IMR-90 (cell line): ENCODE results near the gene SHISA2.

ENCODE experiments used
- MXI1 ChIP-seq: IDR thresholded peaks from 2 replicates; pipeline ENCODE4 v1.6.1; 2012; ENCODE audit warnings: low read depth, mild to moderate bottlenecking, low read length, moderate library complexity, borderline replicate concordance
- POLR2A ChIP-seq: IDR thresholded peaks from 2 replicates; pipeline ENCODE4 v1.6.1; 2012; ENCODE audit warnings: mild to moderate bottlenecking, low read depth, low read length
- RCOR1 ChIP-seq: IDR thresholded peaks from 2 replicates; pipeline ENCODE4 v1.6.1; 2012; ENCODE audit warnings: mild to moderate bottlenecking, low read length, improper control_type of control experiment; ENCODE audit not compliant: insufficient replicate concordance
- TF ChIP-seq, protein P1 (sequence below): conservative IDR thresholded peaks from 2 replicates; pipeline ENCODE4 v1.5.1; 2012; ENCODE audit warnings: mild to moderate bottlenecking, low read depth, low read length, improper control_type of control experiment

DNA sequence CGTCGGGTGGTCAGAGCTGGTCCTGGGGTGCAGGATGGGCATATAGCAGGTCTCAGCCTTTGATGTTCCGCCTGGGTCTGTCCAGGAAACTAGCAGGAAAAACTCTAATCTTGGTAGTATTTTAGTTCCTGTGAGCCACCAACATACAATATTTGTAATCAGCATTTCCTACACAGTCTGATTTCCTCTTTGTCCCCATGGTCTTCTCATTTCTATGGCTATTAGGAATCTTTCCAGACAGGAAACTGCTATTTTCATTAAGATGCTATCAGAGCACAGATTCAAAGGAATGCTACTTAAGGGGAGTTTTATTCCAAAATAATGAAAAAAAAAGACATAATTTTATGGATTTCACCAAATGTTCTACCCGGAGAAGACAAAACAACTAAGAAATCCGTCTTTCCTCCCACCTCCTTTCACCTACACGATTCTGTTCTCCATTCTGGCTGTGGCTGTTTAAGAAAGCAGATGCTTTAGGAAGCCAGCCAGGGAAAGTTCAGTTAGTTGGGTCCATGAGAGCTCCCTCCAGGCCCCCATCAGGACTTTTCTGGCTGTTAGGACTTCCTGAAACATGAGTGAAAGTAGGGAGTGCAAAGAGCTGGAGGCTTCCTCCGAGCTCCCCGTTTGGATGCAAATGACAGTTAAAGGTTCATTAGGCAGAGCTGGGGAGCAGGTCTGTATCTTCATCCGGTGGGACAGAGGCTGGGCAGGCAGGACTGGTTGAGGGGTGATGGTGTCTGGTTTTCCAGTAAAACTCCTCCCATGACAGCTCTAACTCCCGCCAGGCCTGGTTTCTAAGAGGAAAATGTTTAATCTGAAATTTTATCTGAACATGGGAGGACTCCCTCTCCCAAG lies 36.3 kb downstream of the SHISA2 start:
- TF ChIP-seq, protein P1, sequence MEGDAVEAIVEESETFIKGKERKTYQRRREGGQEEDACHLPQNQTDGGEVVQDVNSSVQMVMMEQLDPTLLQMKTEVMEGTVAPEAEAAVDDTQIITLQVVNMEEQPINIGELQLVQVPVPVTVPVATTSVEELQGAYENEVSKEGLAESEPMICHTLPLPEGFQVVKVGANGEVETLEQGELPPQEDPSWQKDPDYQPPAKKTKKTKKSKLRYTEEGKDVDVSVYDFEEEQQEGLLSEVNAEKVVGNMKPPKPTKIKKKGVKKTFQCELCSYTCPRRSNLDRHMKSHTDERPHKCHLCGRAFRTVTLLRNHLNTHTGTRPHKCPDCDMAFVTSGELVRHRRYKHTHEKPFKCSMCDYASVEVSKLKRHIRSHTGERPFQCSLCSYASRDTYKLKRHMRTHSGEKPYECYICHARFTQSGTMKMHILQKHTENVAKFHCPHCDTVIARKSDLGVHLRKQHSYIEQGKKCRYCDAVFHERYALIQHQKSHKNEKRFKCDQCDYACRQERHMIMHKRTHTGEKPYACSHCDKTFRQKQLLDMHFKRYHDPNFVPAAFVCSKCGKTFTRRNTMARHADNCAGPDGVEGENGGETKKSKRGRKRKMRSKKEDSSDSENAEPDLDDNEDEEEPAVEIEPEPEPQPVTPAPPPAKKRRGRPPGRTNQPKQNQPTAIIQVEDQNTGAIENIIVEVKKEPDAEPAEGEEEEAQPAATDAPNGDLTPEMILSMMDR, result no peak
- TF ChIP-seq POLR2A (no peak), MXI1 (no peak), RCOR1 (no peak)
